Trophoblast cell (in vitro differentiated cells and primary cell): ENCODE results near the gene AGAP1.

ENCODE experiments used
- DNase-seq, 2 donors: peaks; one replicate each; pipeline ENCODE4 v3.0.0-alpha.2; 2016
- H2AFZ ChIP-seq: 2 replicates; pipeline ENCODE4 v1.6.1; 2013; ENCODE audit warnings: low read length, moderate library complexity, mild to moderate bottlenecking; ENCODE audit not compliant: insufficient read depth, poor library complexity
- H2AK5ac ChIP-seq: 2 replicates; pipeline ENCODE4 v1.6.1; 2013; ENCODE audit warnings: mild to moderate bottlenecking, low read length
- H2BK120ac ChIP-seq: 2 replicates; pipeline ENCODE4 v1.6.1; 2013; ENCODE audit warnings: low read length, mild to moderate bottlenecking, moderate library complexity; ENCODE audit not compliant: insufficient read depth, poor library complexity
- H2BK12ac ChIP-seq: 2 replicates; pipeline ENCODE4 v1.6.1; 2013; ENCODE audit warnings: mild to moderate bottlenecking, low read length, moderate library complexity
- H2BK5ac ChIP-seq: 2 replicates; pipeline ENCODE4 v1.6.1; 2013; ENCODE audit warnings: low read length, low read depth, moderate library complexity, mild to moderate bottlenecking; ENCODE audit not compliant: poor library complexity
- H3K14ac ChIP-seq: 2 replicates; pipeline ENCODE4 v1.6.1; 2013; ENCODE audit warnings: mild to moderate bottlenecking, low read length
- H3K18ac ChIP-seq: 2 replicates; pipeline ENCODE4 v1.6.1; 2013; ENCODE audit warnings: mild to moderate bottlenecking, low read length
- H3K23ac ChIP-seq: 2 replicates; pipeline ENCODE4 v1.6.1; 2013; ENCODE audit warnings: low read length
- H3K27ac ChIP-seq: 2 replicates; pipeline ENCODE4 v1.5.1; 2013; ENCODE audit warnings: low read depth, mild to moderate bottlenecking, inconsistent platforms, low read length, moderate library complexity
- H3K27me3 ChIP-seq: 2 replicates; pipeline ENCODE4 v1.6.1; 2013; ENCODE audit warnings: inconsistent platforms, mild to moderate bottlenecking, low read length, moderate library complexity; ENCODE audit not compliant: insufficient read depth
- H3K36me3 ChIP-seq, 2 experiments: 1 replicate in 1 of 2; 2 replicates in 1 of 2; pipeline ENCODE4 v1.6.1; 2013; ENCODE audit warnings: low read length in 2 of 2, mild to moderate bottlenecking in 2 of 2, moderate library complexity in 1 of 2; ENCODE audit not compliant: insufficient read depth in 2 of 2, control insufficient read depth in 1 of 2
- H3K4ac ChIP-seq: 2 replicates; pipeline ENCODE4 v1.6.1; 2013; ENCODE audit warnings: low read depth, mild to moderate bottlenecking, low read length, moderate library complexity
- H3K4me1 ChIP-seq, 2 experiments: 1 replicate in 1 of 2; 2 replicates in 1 of 2; pipeline ENCODE4 v1.6.1; 2013; ENCODE audit warnings: low read length in 2 of 2, mild to moderate bottlenecking in 2 of 2, moderate library complexity in 1 of 2; ENCODE audit not compliant: insufficient read depth in 2 of 2, control insufficient read depth in 1 of 2
- H3K4me2 ChIP-seq: 2 replicates; pipeline ENCODE4 v1.6.1; 2013; ENCODE audit warnings: inconsistent platforms, mild to moderate bottlenecking, low read length, moderate library complexity
- H3K4me3 ChIP-seq: 2 replicates; pipeline ENCODE4 v1.5.1; 2013; ENCODE audit warnings: mild to moderate bottlenecking, low read depth, low read length, inconsistent platforms
- H3K79me1 ChIP-seq: one replicate; pipeline ENCODE4 v1.6.1; 2013; ENCODE audit warnings: low read length
- H3K79me2 ChIP-seq: 2 replicates; pipeline ENCODE4 v1.6.1; 2013; ENCODE audit warnings: low read length, mild to moderate bottlenecking; ENCODE audit not compliant: control insufficient read depth, insufficient read depth, poor library complexity
- H3K9ac ChIP-seq: 2 replicates; pipeline ENCODE4 v1.6.1; 2013; ENCODE audit warnings: mild to moderate bottlenecking, low read length
- H3K9me3 ChIP-seq: 2 replicates; pipeline ENCODE4 v1.6.1; 2013; ENCODE audit warnings: low read depth, mild to moderate bottlenecking, control low read depth, inconsistent platforms, low read length; ENCODE audit not compliant: insufficient read depth
- H4K12ac ChIP-seq: 2 replicates; pipeline ENCODE4 v1.6.1; 2013; ENCODE audit warnings: low read depth, mild to moderate bottlenecking, low read length, moderate library complexity
- H4K8ac ChIP-seq: 2 replicates; pipeline ENCODE4 v1.6.1; 2013; ENCODE audit warnings: low read depth, mild to moderate bottlenecking, low read length, moderate library complexity
- H4K91ac ChIP-seq: one replicate; pipeline ENCODE4 v1.6.1; 2013; ENCODE audit warnings: low read depth, mild to moderate bottlenecking, low read length, moderate library complexity
- WGBS: extraction: QIAGEN DNeasy Blood & Tissue Kit; methylation state at CpG from one replicate; pipeline ENCODE4 v1.1.7; 2013; ENCODE audit warnings: missing lambda C conversion rate; ENCODE audit not compliant: insufficient read length, insufficient coverage; ENCODE audit errors: extremely low coverage; 5-methylcytosine and 5-hydroxymethylcytosine counted together

AGAP1 gene

DNA sequence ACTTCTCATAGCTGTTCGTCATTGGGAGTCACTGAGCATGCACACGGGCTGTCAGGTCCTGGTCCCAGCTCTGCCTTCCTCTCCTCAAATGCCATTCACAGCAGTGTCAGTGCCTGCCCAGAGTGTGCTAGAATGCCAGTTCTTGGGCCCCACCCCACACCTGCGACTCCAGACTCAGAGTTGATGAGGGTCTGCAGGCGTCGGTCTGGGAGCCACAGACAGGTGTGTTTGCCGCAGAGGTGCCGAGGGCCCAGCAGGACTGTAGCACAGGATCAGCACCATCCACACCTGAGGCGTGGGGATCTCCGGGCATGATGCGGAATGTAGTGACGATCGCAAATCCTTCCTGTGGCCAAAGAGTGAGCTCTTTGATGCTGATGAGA, 56.5 kb downstream of the AGAP1 start:
- Histone ChIP-seq H3K14ac (no peak overlapping the region), H3K36me3 (no peaks in the 10 kb centered on the region), H4K8ac (no peak overlapping the region), H2BK5ac (no peak overlapping the region), H4K91ac (no peak overlapping the region), H3K23ac (no peak overlapping the region), H3K4ac (peak overlapping the region; percentile 7), H3K27me3 (no peaks in the 10 kb centered on the region), H2AK5ac (no peak overlapping the region), H3K9me3 (no peaks in the 10 kb centered on the region), H3K79me2 (peaks cover 8% of the 10 kb centered on the region), H3K79me1 (no peaks in the 10 kb centered on the region), H2BK12ac (no peak overlapping the region), H3K27ac (no peak overlapping the region), H3K4me1 (peaks cover 11 to 13% of the 10 kb centered on the region in 2 experiments), H2BK120ac (no peak overlapping the region), H4K12ac (no peak overlapping the region), H3K4me2 (no peak overlapping the region), H2AFZ (no peak overlapping the region), H3K4me3 (no peak overlapping the region), H3K9ac (no peak overlapping the region), H3K18ac (no peak overlapping the region)
- DNase-seq, result no peak
- WGBS, result no CpG with 5 or more reads among the region's 12 CpGs

DNA sequence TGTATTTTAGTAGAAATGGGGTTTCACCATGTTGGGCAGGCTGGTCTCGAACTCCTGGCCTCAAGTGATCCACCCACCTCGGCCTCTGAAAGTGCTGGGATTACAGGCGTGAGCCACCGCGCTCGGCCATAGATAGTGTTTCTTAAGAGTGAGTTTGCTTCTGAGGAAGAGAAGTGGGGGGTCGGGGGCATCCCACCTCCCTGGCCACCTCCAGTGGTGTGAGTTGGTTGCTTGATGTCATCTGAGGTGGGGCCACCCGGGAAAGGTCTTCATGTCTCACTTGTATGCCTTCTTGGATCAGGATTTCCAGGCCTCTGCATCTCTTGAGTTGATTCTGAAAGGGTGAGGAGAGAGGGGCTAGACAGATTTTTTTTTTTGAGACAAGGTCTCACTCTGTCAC, 57.1 kb downstream of the AGAP1 start:
- DNase-seq, result no peak
- Histone ChIP-seq H3K4ac (no peak overlapping the region), H2BK120ac (no peak overlapping the region), H4K91ac (no peak overlapping the region), H3K79me2 (peaks cover 10% of the 10 kb centered on the region), H3K18ac (no peak overlapping the region), H2BK5ac (no peak overlapping the region), H3K4me3 (no peak overlapping the region), H3K27me3 (no peaks in the 10 kb centered on the region), H2AK5ac (no peak overlapping the region), H3K23ac (no peak overlapping the region), H3K4me2 (no peak overlapping the region), H3K4me1 (peaks cover 5 to 8% of the 10 kb centered on the region in 2 experiments), H3K9ac (no peak overlapping the region), H2BK12ac (no peak overlapping the region), H4K8ac (no peak overlapping the region), H3K9me3 (no peaks in the 10 kb centered on the region), H3K36me3 (no peaks in the 10 kb centered on the region), H3K27ac (no peak overlapping the region), H3K14ac (no peak overlapping the region), H4K12ac (no peak overlapping the region), H3K79me1 (no peaks in the 10 kb centered on the region), H2AFZ (no peak overlapping the region)
- no CpG with 5 or more reads among the region's 8 CpGs for WGBS

DNA sequence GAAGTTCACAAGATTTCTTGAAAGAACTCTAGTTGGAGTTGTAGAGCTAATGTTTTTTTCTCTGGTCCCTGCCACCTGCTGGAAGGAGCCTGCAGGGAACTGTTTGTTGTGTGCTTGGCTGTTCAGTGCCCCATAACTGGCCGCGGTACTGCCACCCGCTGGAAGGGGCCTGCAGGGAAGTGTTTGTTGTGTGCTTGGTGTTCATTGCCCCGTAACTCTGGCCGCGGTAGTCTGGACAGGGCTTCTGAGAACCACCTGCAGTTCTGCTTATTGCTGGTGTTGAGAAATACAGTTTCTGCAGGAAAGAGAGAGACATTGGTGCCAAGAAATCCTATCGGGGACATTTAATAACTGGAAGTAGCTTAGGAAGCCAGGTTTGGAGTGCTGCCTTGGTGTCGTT, 58.1 kb downstream of the AGAP1 start:
- Histone ChIP-seq H4K12ac (no peak overlapping the region), H2AFZ (no peak overlapping the region), H3K18ac (no peak overlapping the region), H3K9ac (no peak overlapping the region), H4K8ac (no peak overlapping the region), H2BK12ac (no peak overlapping the region), H3K4me1 (peaks cover 4 to 8% of the 10 kb centered on the region in 2 experiments), H3K4me2 (no peak overlapping the region), H3K27me3 (no peaks in the 10 kb centered on the region), H3K79me1 (no peaks in the 10 kb centered on the region), H3K79me2 (peaks cover 10% of the 10 kb centered on the region), H2BK5ac (no peak overlapping the region), H3K23ac (no peak overlapping the region), H2AK5ac (no peak overlapping the region), H4K91ac (no peak overlapping the region), H3K36me3 (no peaks in the 10 kb centered on the region), H2BK120ac (no peak overlapping the region), H3K27ac (no peak overlapping the region), H3K9me3 (no peaks in the 10 kb centered on the region), H3K4ac (no peak overlapping the region), H3K4me3 (no peak overlapping the region), H3K14ac (no peak overlapping the region)
- no CpG with 5 or more reads among the region's 8 CpGs for WGBS
- DNase-seq, result no peak

DNA sequence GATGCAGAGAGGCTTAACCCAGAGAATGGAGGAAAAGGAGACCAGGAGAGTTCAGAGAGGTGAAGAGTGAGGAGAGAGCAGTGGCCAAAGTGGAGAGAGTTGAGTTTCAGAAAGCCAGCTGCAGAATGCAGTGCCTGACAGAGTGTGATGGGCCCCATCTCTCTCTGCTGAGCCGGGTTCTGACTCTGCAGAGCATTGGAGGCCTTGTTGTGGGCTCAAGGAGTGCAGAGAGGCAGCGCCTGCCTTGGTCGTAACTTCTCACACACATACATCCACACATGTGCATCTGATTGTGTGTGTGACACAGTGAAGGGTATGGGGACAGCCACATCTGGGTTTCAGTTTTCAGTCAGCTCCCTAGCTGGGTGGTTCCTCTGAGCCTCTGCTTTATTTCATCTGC, 58.8 kb downstream of the AGAP1 start:
- Histone ChIP-seq H4K8ac (no peak overlapping the region), H2AFZ (no peak overlapping the region), H3K4me2 (no peak overlapping the region), H4K12ac (no peak overlapping the region), H3K9ac (no peak overlapping the region), H3K23ac (no peak overlapping the region), H2BK12ac (no peak overlapping the region), H3K4ac (no peak overlapping the region), H3K27ac (no peak overlapping the region), H3K9me3 (no peaks in the 10 kb centered on the region), H3K4me1 (peaks cover 4 to 7% of the 10 kb centered on the region in 2 experiments), H3K27me3 (no peaks in the 10 kb centered on the region), H2AK5ac (no peak overlapping the region), H2BK5ac (no peak overlapping the region), H3K18ac (peak overlapping the region; percentile 47), H3K14ac (no peak overlapping the region), H3K4me3 (no peak overlapping the region), H4K91ac (no peak overlapping the region), H3K36me3 (no peaks in the 10 kb centered on the region), H3K79me1 (no peaks in the 10 kb centered on the region), H2BK120ac (no peak overlapping the region), H3K79me2 (peaks cover 10% of the 10 kb centered on the region)
- no peak for DNase-seq
- no CpG with 5 or more reads among the region's 3 CpGs for WGBS
